Panc1 (cell line): ENCODE measurements around the gene RABGAP1L. TPM values are rescaled to one million over a fixed set of nuclear protein-coding genes. Genes with fewer than 3 reads are reported as not detected.

Source experiments
- ATAC-seq: fragments of 200-7000 bp; cut with Tn5 transposase; 2 replicates; pipeline ENCODE4 v1.9.1; 2020; ENCODE audit warnings: mild to moderate bottlenecking, moderate library complexity
- BruUV-seq: library from RNA; stranded (reverse); fragments of 400-500 nt; replicated peaks from 2 replicates; lab custom pipeline; 2021; lab: Mats Ljungman, UMichigan
- CTCF ChIA-PET: fragments of 300-600 bp; sonication (Branson Sonifier 250); formaldehyde crosslinking; loops from one replicate; lab custom pipeline; 2022; ENCODE audit warnings: antibody characterized with exemption; lab: Charles Lee
- POLR2A ChIA-PET: fragments of 300-600 bp; sonication (Branson Sonifier 250); formaldehyde crosslinking; loops from one replicate; lab custom pipeline; 2022; ENCODE audit warnings: antibody characterized with exemption; lab: Charles Lee
- DNase-seq: peaks from one replicate; pipeline ENCODE4 v3.0.0-alpha.2; 2010; ENCODE audit warnings: low read depth, low spot score
- H3K27ac ChIP-seq: 2 replicates; pipeline ENCODE4 v1.5.1; 2011; ENCODE audit warnings: mild to moderate bottlenecking, low read length, inconsistent platforms
- H3K27me3 ChIP-seq: fragments of 200-500 bp; sonication (Bioruptor generic); 2 replicates; pipeline ENCODE4 v1.6.0; 2014; ENCODE audit warnings: low read length, inconsistent platforms; ENCODE audit not compliant: control insufficient read depth, insufficient read depth
- H3K36me3 ChIP-seq: fragments of 200-500 bp; sonication (Bioruptor generic); 2 replicates; pipeline ENCODE4 v1.5.1; 2014; ENCODE audit warnings: inconsistent platforms, mild to moderate bottlenecking, low read length, moderate library complexity; ENCODE audit not compliant: control insufficient read depth, insufficient read depth
- H3K4me1 ChIP-seq: 2 replicates; pipeline ENCODE4 v1.5.1; 2011; ENCODE audit warnings: inconsistent platforms, mild to moderate bottlenecking, low read length, moderate library complexity; ENCODE audit not compliant: control insufficient read depth, insufficient read depth
- H3K4me3 ChIP-seq, 2 experiments: 2 replicates each; pipeline ENCODE4 v1.5.1; 2011 to 2012; ENCODE audit warnings: low read depth in 2 of 2, low read length in 2 of 2, mild to moderate bottlenecking in 2 of 2, inconsistent platforms in 1 of 2, moderate library complexity in 1 of 2
- H3K9me3 ChIP-seq: fragments of 200-500 bp; sonication (Bioruptor generic); 2 replicates; pipeline ENCODE4 v1.5.1; 2014; ENCODE audit warnings: low read depth, mild to moderate bottlenecking, inconsistent platforms, low read length, moderate library complexity; ENCODE audit not compliant: control insufficient read depth, insufficient read depth
- CTCF ChIP-seq: fragments of 450-650 bp; IDR thresholded peaks from 2 replicates; pipeline ENCODE4 v1.5.1; 2017; ENCODE audit warnings: mild to moderate bottlenecking
- POLR2AphosphoS5 ChIP-seq: IDR thresholded peaks from 2 replicates; pipeline ENCODE4 v1.6.1; 2012; ENCODE audit warnings: mild to moderate bottlenecking, low read depth, low read length, moderate library complexity
- REST ChIP-seq, 2 experiments: IDR thresholded peaks; 2 replicates each; pipeline ENCODE4 v1.6.1; 2011 to 2012; ENCODE audit warnings: low read depth in 2 of 2, control low read depth in 1 of 2, low read length in 1 of 2, mild to moderate bottlenecking in 1 of 2, moderate library complexity in 1 of 2; ENCODE audit not compliant: insufficient read depth in 1 of 2
- SIN3A ChIP-seq: IDR thresholded peaks from 2 replicates; pipeline ENCODE4 v1.6.1; 2012; ENCODE audit warnings: low read depth, mild to moderate bottlenecking, low read length, moderate library complexity, borderline replicate concordance; ENCODE audit not compliant: insufficient read depth
- TCF7L2 ChIP-seq: IDR thresholded peaks from 2 replicates; pipeline ENCODE4 v1.6.1; 2011; ENCODE audit warnings: mild to moderate bottlenecking, low read depth, low read length, inconsistent platforms
- in situ Hi-C: cut with HindIII; loops from 2 replicates; pipeline ENCODE4 v1.10.0; 2016; ENCODE audit warnings: low sequenced_read_pairs, low pct_unique_long_range_greater_than_20kb
- intact Hi-C: fragments of 100-400 bp; cut with micrococcal nuclease; formaldehyde crosslinking; loops from one replicate; pipeline ENCODE4 v1.10.0; 2022; ENCODE audit not compliant: unreplicated experiment
- total RNA-seq: library from RNA; stranded (reverse); gene quantifications from one replicate; pipeline ENCODE4 v1.2.1, GENCODE V29; 2021; ENCODE audit not compliant: unreplicated experiment

Gene RABGAP1L
- total RNA-seq, 1 experiment from 2014 or later = 37.0 TPM

- ATAC-seq = no peak
- peaks cover 3% of the 10 kb centered on the region; the same call in 1 of the 2 replicates for H3K4me1 ChIP-seq
- intact Hi-C loops (no loop called here), in situ Hi-C loops (no loop called here)
- no peaks in the 10 kb centered on the region for H3K9me3 ChIP-seq
- H3K27ac ChIP-seq = no peak overlapping the region
- no peaks in the 10 kb centered on the region for H3K36me3 ChIP-seq
- BruUV-seq = no TSS peak
- H3K4me3 ChIP-seq = no peak overlapping the region
- CTCF ChIA-PET = no interaction called here
- DNase-seq = no peak
- TF ChIP-seq SIN3A (no peak), TCF7L2 (no peak), REST (IDR thresholded peaks at IDR 0.05; ENCODE audit: insufficient read depth in 1 of 2, low read depth in 2 of 2, low read length in 1 of 2) (no peak), POLR2AphosphoS5 (no peak), CTCF (no peak)
- POLR2A ChIA-PET = no interaction called here
- H3K27me3 ChIP-seq = no peaks in the 10 kb centered on the region
These were observed 755.7 kb downstream of the RABGAP1L start for GRCh38 chr1:174914991-174915390.

- TF ChIP-seq CTCF = no peak
- no peak for TF ChIP-seq TCF7L2
- no peak for TF ChIP-seq SIN3A
- no peak for TF ChIP-seq POLR2AphosphoS5
- no peak for TF ChIP-seq REST (IDR thresholded peaks at IDR 0.05; ENCODE audit: insufficient read depth in 1 of 2, low read depth in 2 of 2, low read length in 1 of 2)
- POLR2A ChIA-PET = no interaction called here
- H3K9me3 ChIP-seq = no peaks in the 10 kb centered on the region
- H3K27me3 ChIP-seq = no peaks in the 10 kb centered on the region
- peaks cover 3% of the 10 kb centered on the region; the same call in 1 of the 2 replicates for H3K4me1 ChIP-seq
- in situ Hi-C loops = no loop called here
- CTCF ChIA-PET = no interaction called here
- intact Hi-C loops = no loop called here
- H3K4me3 ChIP-seq = no peak overlapping the region
- no peak for ATAC-seq
- no peaks in the 10 kb centered on the region for H3K36me3 ChIP-seq
- DNase-seq = no peak
- H3K27ac ChIP-seq = no peak overlapping the region
- BruUV-seq = no TSS peak
These were observed 757.5 kb downstream of the RABGAP1L start for GRCh38 chr1:174916846-174917245.
